ENCODE measurements around the gene C1RL.
"Not testable (repeated sequence)": the region's sequence is repeated elsewhere in the genome, so short reads cannot be mapped to it uniquely, and the experiment has no call there.

The C1RL gene

DNA sequence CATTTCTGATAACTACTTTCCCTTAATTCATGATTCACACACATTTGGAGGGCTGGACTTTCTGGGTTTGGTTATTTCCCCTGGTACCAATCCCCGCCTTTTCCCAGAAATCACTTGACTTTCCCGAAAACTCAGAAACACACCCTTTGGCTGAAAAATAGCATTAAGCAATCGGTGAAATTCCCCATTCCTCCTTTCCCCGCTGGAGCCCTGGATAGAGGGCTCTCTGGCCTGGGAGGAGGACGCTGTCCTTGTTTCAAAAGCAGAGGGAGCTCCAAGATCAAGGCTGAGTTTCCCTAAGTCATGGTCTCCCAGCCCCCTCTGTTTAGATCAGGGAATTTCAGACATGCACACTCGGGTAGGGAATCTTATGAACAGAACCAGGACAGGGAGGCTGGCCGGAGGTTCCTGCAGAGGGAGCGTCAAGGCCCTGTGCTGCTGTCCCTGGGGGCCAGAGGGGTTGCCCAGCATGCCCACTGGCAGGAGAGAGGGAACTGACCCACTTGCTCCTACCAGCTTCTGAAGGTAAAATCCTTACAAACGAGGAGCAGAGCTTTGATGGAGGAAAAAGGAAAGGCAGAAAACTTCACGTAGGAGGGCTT, 48.6 kb downstream of the C1RL start, which contains the start of gene C1S:
Gene C1S (plus strand): TSS at position 366 of the 602 bp plus-strand sequence. CDS start 1,195 bp downstream, outside the sequence.
- Mint-ChIP-seq H3K4me3 (peak within 1 kb of the TSS; percentile 68 to 84 (median 78)), H3K9me3 (no peaks in the 10 kb centered on the region), H3K4me1 (peaks cover 13% of the 10 kb centered on the region), H3K27me3 (ENCODE audit: low read depth) (peaks cover 8% of the 10 kb centered on the region), H3K27ac (peak within 1 kb of the TSS; percentile 58 to 95 (median 93)), H3K36me3 (ENCODE audit: low read depth) (no peaks in the 10 kb centered on the region)
- TF ChIP-seq, protein P1, sequence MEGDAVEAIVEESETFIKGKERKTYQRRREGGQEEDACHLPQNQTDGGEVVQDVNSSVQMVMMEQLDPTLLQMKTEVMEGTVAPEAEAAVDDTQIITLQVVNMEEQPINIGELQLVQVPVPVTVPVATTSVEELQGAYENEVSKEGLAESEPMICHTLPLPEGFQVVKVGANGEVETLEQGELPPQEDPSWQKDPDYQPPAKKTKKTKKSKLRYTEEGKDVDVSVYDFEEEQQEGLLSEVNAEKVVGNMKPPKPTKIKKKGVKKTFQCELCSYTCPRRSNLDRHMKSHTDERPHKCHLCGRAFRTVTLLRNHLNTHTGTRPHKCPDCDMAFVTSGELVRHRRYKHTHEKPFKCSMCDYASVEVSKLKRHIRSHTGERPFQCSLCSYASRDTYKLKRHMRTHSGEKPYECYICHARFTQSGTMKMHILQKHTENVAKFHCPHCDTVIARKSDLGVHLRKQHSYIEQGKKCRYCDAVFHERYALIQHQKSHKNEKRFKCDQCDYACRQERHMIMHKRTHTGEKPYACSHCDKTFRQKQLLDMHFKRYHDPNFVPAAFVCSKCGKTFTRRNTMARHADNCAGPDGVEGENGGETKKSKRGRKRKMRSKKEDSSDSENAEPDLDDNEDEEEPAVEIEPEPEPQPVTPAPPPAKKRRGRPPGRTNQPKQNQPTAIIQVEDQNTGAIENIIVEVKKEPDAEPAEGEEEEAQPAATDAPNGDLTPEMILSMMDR (IDR thresholded peaks at IDR 0.05; ENCODE audit: unreplicated experiment in 3 of 3), result peak; percentile 73 to 87 (median 76)

DNA sequence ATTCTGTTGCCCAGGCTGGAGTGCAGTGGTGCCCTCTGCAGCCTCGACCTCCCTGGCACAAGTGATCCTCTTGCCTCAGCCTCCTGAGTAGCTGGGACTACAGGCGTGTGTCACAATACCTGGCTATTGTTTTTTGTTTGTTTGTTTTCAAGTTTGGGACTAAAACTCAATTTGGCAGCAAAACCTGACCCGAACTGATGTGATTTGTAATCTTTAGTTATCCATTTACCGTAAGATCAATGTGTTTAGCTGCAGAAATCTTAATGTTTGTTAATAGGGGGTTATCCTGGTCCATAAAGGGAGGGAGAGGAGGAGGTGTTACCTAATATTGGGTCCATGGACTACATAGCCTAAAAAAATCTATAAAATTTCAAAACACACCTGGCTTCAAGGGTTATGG, 49.2 kb downstream of the C1RL start:
- H3K27ac Mint-ChIP-seq, result peak overlapping the region in 2 of 3 experiments; percentile 93 to 95
- H3K4me1 Mint-ChIP-seq, result peaks cover 13% of the 10 kb centered on the region
- H3K27me3 Mint-ChIP-seq (ENCODE audit: low read depth), result peaks cover 8% of the 10 kb centered on the region
- no peak overlapping the region for H3K4me3 Mint-ChIP-seq
- TF ChIP-seq, protein P1 (IDR thresholded peaks at IDR 0.05; ENCODE audit: unreplicated experiment in 3 of 3), result no peak
- peaks cover 2% of the 10 kb centered on the region for H3K9me3 Mint-ChIP-seq
- no peaks in the 10 kb centered on the region for H3K36me3 Mint-ChIP-seq (ENCODE audit: low read depth)

DNA sequence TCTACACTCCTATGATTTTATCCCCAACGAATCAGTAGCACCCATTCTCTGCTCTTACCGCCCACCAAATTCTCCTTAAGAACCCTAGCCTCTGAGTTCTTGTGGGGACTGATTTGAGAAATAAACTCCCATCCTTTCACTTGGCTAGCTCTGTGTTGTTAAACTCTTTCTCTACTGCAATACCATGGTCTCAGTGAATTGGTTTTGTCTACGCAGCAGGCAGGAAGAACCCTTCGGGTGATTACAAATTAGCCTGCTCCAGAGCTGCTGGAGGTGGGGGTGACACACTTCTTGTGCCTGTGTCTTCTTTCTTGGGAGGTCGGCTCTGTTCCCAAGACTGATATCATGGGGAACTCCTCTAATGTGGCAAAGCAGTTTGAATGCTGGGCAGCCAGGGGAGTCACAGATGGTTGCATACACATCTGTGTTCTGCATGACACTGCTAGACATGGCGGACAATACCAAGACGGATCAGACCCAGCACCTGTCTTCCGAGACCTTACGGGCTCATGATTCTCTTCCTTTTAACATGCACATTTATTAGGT, 50.1 kb downstream of the C1RL start:
- no peak overlapping the region for H3K4me3 Mint-ChIP-seq
- no peaks in the 10 kb centered on the region for H3K36me3 Mint-ChIP-seq (ENCODE audit: low read depth)
- TF ChIP-seq, protein P1 (IDR thresholded peaks at IDR 0.05; ENCODE audit: unreplicated experiment in 3 of 3), result no peak
- H3K27me3 Mint-ChIP-seq (ENCODE audit: low read depth), result peaks cover 8% of the 10 kb centered on the region
- peak overlapping the region in 1 of 3 experiments; percentile 8 for H3K27ac Mint-ChIP-seq
- H3K9me3 Mint-ChIP-seq, result peaks cover 4% of the 10 kb centered on the region
- peaks cover 10% of the 10 kb centered on the region for H3K4me1 Mint-ChIP-seq

GRCh38 chr12:7058163-7058845, 50.7 kb downstream of the C1RL start:
- TF ChIP-seq, protein P1 (IDR thresholded peaks at IDR 0.05; ENCODE audit: unreplicated experiment in 3 of 3), result no peak
- H3K4me3 Mint-ChIP-seq, result no peak overlapping the region
- peaks cover 8% of the 10 kb centered on the region for H3K4me1 Mint-ChIP-seq
- H3K27me3 Mint-ChIP-seq (ENCODE audit: low read depth), result peaks cover 8% of the 10 kb centered on the region
- H3K27ac Mint-ChIP-seq, result peak overlapping the region in 1 of 3 experiments; percentile 8
- no peaks in the 10 kb centered on the region for H3K36me3 Mint-ChIP-seq (ENCODE audit: low read depth)
- peaks cover 4% of the 10 kb centered on the region for H3K9me3 Mint-ChIP-seq

GRCh38 chr12:7055736-7056135, 53.3 kb downstream of the C1RL start:
- not testable (repeated sequence) for H3K36me3 Mint-ChIP-seq (ENCODE audit: low read depth); H3K27ac Mint-ChIP-seq; H3K4me1 Mint-ChIP-seq; H3K4me3 Mint-ChIP-seq
- H3K27me3 Mint-ChIP-seq (ENCODE audit: low read depth), result peaks cover 11% of the 10 kb centered on the region
- peaks cover 13% of the 10 kb centered on the region for H3K9me3 Mint-ChIP-seq

DNA sequence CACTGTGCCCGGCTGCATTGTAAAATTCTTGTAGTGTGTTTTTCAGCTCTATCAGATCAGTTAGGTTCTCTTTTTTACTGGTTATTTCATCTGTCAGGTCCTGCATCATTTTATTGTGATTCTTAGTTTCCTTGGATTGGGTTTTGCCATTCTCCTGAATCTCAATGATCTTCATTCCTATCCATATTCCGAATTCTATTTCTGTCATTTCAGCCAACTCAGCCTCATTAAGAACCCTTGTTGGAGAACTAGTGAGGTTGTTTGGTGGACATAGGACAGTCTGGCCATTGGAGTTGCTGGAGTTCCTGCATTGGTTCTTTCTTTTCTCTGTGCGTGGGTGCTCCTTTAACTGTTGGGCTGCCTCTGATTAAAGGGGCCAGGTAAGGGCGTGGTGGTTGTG, 54.1 kb downstream of the C1RL start:
- Mint-ChIP-seq H3K36me3 (ENCODE audit: low read depth) (no peaks in the 10 kb centered on the region), H3K9me3 (peaks cover 17% of the 10 kb centered on the region), H3K27me3 (ENCODE audit: low read depth) (peaks cover 11% of the 10 kb centered on the region), H3K4me1 (no peaks in the 10 kb centered on the region), H3K4me3 (no peak overlapping the region), H3K27ac (no peak overlapping the region)
- TF ChIP-seq, protein P1 (IDR thresholded peaks at IDR 0.05; ENCODE audit: unreplicated experiment in 3 of 3), result no peak

- not testable (repeated sequence) for H3K4me3 Mint-ChIP-seq; H3K4me1 Mint-ChIP-seq; H3K36me3 Mint-ChIP-seq (ENCODE audit: low read depth); H3K27ac Mint-ChIP-seq; H3K27me3 Mint-ChIP-seq (ENCODE audit: low read depth)
- peaks cover 17% of the 10 kb centered on the region for H3K9me3 Mint-ChIP-seq
These were observed 59.0 kb downstream of the C1RL start for GRCh38 chr12:7049973-7050372.

GRCh38 chr12:7049445-7049951, 59.5 kb downstream of the C1RL start:
- H3K9me3 Mint-ChIP-seq, result peaks cover 15% of the 10 kb centered on the region
- H3K27me3 Mint-ChIP-seq (ENCODE audit: low read depth); H3K4me3 Mint-ChIP-seq; H3K36me3 Mint-ChIP-seq (ENCODE audit: low read depth); H3K27ac Mint-ChIP-seq; H3K4me1 Mint-ChIP-seq: not testable (repeated sequence)

Measured in nephron (organoid).